Stomach (tissue), 4 donors: ENCODE results near the gene NUDT16L1.

Source experiments
- POLR2AphosphoS5 ChIP-seq, 3 donors: sonication (generic); formaldehyde crosslinking; IDR thresholded peaks; one replicate each; pipeline ENCODE4 v1.6.1; 2016; ENCODE audit warnings: antibody characterized with exemption in 3 of 3
- TF ChIP-seq, protein P1 (sequence below), 7 experiments: fragments of 450-650 bp in 4 of 7; fragments of 200-600 bp in 3 of 7; sonication (generic) in 3 of 7; IDR thresholded peaks; one replicate each; pipeline ENCODE4 v1.5.1; 2016 to 2019; ENCODE audit warnings: antibody characterized with exemption in 7 of 7, control low read depth in 2 of 7, mild to moderate bottlenecking in 1 of 7

GRCh38 chr16:4691666-4692412 lies 1.5 kb upstream of the NUDT16L1 start:
- TF ChIP-seq, protein P1, sequence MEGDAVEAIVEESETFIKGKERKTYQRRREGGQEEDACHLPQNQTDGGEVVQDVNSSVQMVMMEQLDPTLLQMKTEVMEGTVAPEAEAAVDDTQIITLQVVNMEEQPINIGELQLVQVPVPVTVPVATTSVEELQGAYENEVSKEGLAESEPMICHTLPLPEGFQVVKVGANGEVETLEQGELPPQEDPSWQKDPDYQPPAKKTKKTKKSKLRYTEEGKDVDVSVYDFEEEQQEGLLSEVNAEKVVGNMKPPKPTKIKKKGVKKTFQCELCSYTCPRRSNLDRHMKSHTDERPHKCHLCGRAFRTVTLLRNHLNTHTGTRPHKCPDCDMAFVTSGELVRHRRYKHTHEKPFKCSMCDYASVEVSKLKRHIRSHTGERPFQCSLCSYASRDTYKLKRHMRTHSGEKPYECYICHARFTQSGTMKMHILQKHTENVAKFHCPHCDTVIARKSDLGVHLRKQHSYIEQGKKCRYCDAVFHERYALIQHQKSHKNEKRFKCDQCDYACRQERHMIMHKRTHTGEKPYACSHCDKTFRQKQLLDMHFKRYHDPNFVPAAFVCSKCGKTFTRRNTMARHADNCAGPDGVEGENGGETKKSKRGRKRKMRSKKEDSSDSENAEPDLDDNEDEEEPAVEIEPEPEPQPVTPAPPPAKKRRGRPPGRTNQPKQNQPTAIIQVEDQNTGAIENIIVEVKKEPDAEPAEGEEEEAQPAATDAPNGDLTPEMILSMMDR (IDR thresholded peaks at IDR 0.05) = no peak
- no peak for TF ChIP-seq POLR2AphosphoS5 (IDR thresholded peaks at IDR 0.05)
